HFF-Myc (cell line): ENCODE results near the gene GXYLT2.
A peak's percentile ranks its signal among the peaks of the same experiment; 100 is the strongest.
"Not testable (repeated sequence)": the region's sequence is repeated elsewhere in the genome, so short reads cannot be mapped to it uniquely, and the experiment has no call there.

Source experiments
- DNase-seq: peaks from one replicate; pipeline ENCODE4 v3.0.0-alpha.2; 2011; ENCODE audit warnings: low read depth; ENCODE audit errors: extremely low read depth
- H3K4me3 ChIP-seq: replicated peaks from 2 replicates; pipeline ENCODE4 v1.5.1; 2011; ENCODE audit warnings: low read depth, mild to moderate bottlenecking, control low read depth, low read length
- CTCF ChIP-seq: IDR thresholded peaks from 2 replicates; pipeline ENCODE4 v1.5.1; 2012; ENCODE audit warnings: mild to moderate bottlenecking, low read depth, low read length, control low read depth; ENCODE audit errors: missing control alignments

The GXYLT2 gene

GRCh38 chr3:72996473-72997333 lies 108.9 kb downstream of the GXYLT2 start, which contains the start of gene PPP4R2:
Gene PPP4R2 (plus strand): TSS chr3:72996811. CDS start chr3:72997038, 227 bp downstream.
- TF ChIP-seq CTCF, result no peak
- DNase-seq, result peak; percentile 37
- peak within 1 kb of the TSS; percentile 85 for H3K4me3 ChIP-seq

DNA sequence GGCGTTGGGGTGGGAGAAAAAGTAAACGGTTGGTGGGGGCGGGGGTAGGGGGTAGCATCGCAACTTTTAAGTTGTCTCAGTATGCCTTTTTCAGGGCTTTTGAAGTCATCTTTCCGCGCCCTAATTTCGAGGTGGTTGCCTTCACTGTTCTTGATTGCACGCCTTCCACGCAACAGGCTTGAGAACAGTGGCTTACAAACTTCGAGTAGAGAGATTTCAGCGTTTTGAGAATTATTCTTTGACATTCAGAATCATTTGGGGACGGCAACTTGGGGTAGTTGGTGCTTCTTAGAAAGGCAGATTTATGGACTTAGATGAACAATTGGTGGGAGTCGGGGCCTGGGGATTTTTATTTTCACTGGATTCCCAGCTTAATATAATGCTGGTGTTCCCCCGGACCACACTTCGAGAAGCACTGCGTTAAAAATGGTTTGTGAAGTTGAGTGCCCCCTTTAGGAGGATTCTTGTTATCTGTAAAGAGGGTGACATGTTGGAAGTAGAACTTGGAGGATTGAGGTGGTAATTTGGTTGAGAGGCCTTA lies 109.6 kb downstream of the GXYLT2 start:
- H3K4me3 ChIP-seq, result peak overlapping the region; percentile 85
- peak; percentile 51 for TF ChIP-seq CTCF
- DNase-seq, result no peak

DNA sequence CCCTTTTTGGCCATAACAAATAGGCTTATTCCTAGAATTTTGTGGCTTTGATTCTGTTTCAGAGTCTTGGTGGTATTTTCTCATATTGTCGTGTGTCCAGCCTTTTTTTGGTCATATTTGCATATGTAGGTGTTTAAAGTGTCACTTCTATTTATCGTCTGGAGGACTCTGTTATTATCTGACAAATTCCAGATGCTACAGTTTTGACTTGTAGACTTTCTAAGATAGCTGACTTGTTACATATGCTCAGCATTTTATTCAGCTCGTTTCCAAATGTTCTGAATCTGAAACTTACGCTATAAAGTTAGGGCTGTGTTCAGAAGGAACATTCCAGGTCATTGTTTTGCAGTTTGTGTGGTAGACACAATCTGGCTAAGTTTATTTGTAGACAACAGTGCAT lies 110.6 kb downstream of the GXYLT2 start:
- H3K4me3 ChIP-seq, result peak overlapping the region; percentile 85
- no peak for TF ChIP-seq CTCF
- no peak for DNase-seq

GRCh38 chr3:72999951-73000350 lies 112.1 kb downstream of the GXYLT2 start:
- TF ChIP-seq CTCF, result no peak
- H3K4me3 ChIP-seq, result peak overlapping the region; percentile 85
- DNase-seq, result no peak

DNA sequence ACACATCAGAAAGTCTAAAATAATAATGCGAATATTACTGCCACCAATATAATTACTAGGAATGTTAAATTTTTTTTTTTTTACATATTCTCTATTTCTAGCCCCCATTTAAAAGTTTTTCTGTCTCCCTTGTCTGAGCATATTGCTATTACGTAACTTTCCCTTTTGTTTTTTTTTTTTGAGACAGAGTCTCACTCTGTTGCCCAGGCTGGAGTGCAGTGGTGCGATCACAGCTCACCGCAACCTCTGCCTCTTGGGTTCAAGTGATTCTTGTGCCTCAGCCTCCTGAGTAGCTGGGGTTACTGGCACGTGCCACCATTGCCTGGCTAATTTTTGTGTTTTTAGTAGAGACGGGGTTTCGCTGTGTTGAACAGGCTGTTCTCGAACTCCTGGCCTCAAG lies 115.2 kb downstream of the GXYLT2 start:
- DNase-seq, H3K4me3 ChIP-seq: not testable (repeated sequence)

DNA sequence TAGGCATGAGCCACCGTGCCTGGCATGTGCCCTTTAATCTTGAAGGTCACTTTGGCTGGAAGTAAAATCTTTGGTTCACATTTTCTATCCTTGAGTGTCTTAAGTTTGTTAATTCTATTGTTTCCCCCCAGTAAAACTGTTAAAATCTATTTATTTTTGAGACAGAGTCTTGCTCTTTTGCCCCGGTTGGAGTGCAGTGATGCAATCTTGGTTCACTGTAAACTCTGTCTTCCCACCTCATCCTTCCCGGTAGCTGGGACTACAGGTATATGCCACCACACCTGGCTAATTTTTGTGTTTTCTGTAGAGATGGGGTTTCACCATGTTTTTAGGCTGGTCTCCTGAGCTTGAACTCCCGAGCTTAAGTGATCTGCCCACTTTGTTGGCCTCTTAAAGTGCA lies 116.5 kb downstream of the GXYLT2 start:
- no peak for TF ChIP-seq CTCF
- DNase-seq, result no peak
- no peak overlapping the region for H3K4me3 ChIP-seq

- H3K4me3 ChIP-seq, result no peak overlapping the region
- TF ChIP-seq CTCF, result no peak
- no peak for DNase-seq
These were observed 120.3 kb downstream of the GXYLT2 start for GRCh38 chr3:73007992-73008712.
